B cell (primary cell): ENCODE results near the gene FASTK. TPM values are rescaled to one million over a fixed set of nuclear protein-coding genes. Genes with fewer than 3 reads are reported as not detected.

Source experiments
- ATAC-seq: fragments of 200-7000 bp; cut with Tn5 transposase; one replicate; pipeline ENCODE4 v1.10.0; 2021; ENCODE audit warnings: low read depth, mild to moderate bottlenecking, moderate number of reproducible peaks, moderate library complexity
- CTCF ChIA-PET: fragments of 350-600 bp; sonication (Branson Sonifier 250); formaldehyde crosslinking; loops from one replicate; lab custom pipeline; 2021; ENCODE audit warnings: antibody characterized with exemption, inconsistent platforms; lab: Charles Lee
- POLR2A ChIA-PET: fragments of 350-600 bp; sonication (Branson Sonifier 250); formaldehyde crosslinking; loops from one replicate; lab custom pipeline; 2021; ENCODE audit warnings: antibody characterized with exemption; lab: Charles Lee
- DNase-seq: peaks from one replicate; pipeline ENCODE4 v3.0.0; 2013
- H2AFZ ChIP-seq: 2 replicates; pipeline ENCODE4 v1.6.1; 2012; ENCODE audit warnings: mild to moderate bottlenecking, low read depth, low read length; ENCODE audit not compliant: insufficient read depth, poor library complexity, severe bottlenecking
- H3K27ac ChIP-seq, 2 donors: 1 replicate in 1 of 2; 2 replicates in 1 of 2; pipeline ENCODE4 v1.5.1; 2012 to 2013; ENCODE audit warnings: low read length in 2 of 2, mild to moderate bottlenecking in 2 of 2, moderate library complexity in 1 of 2
- H3K27me3 ChIP-seq, 4 experiments: fragments of 200-600 bp in 1 of 4; sonication (generic) in 1 of 4; replicated peaks in 1 of 4; 1 replicate in 2 of 4; 2 replicates in 2 of 4; pipeline versions ENCODE4 v1.6.1 to v1.7.0; 2013 to 2016; ENCODE audit warnings: low read length in 3 of 4, mild to moderate bottlenecking in 2 of 4, mixed read lengths in 1 of 4, moderate library complexity in 1 of 4; ENCODE audit not compliant: insufficient read depth in 4 of 4, control insufficient read depth in 3 of 4; ENCODE audit errors: control extremely low read depth in 1 of 4
- H3K36me3 ChIP-seq, 2 experiments: replicated peaks in 1 of 2; 1 replicate in 1 of 2; 2 replicates in 1 of 2; pipeline versions ENCODE4 v1.6.1 to v1.7.1; 2013; ENCODE audit warnings: low read length in 1 of 2; ENCODE audit not compliant: insufficient read depth in 2 of 2, control insufficient read depth in 1 of 2; ENCODE audit errors: control extremely low read depth in 1 of 2, extremely low read depth in 1 of 2
- H3K4me1 ChIP-seq, 2 donors: fragments of 200-600 bp in 1 of 2; sonication (generic) in 1 of 2; 1 replicate in 1 of 2; 2 replicates in 1 of 2; pipeline versions ENCODE4 v1.5.1 to v1.6.1; 2013 to 2017; ENCODE audit warnings: low read length in 2 of 2; ENCODE audit not compliant: control insufficient read depth in 2 of 2, insufficient read depth in 2 of 2
- H3K4me2 ChIP-seq: replicated peaks from 2 replicates; pipeline ENCODE3; 2012; ENCODE audit warnings: mild to moderate bottlenecking, low read depth, low read length; ENCODE audit not compliant: poor library complexity, severe bottlenecking
- H3K4me3 ChIP-seq, 5 experiments: fragments of 200-600 bp in 1 of 5; sonication (generic) in 1 of 5; 1 replicate in 3 of 5; 2 replicates in 2 of 5; pipeline versions ENCODE4 v1.5.1 to v1.7.0; 2011 to 2016; ENCODE audit warnings: low read length in 4 of 5, mild to moderate bottlenecking in 4 of 5, low read depth in 2 of 5, control low read depth in 1 of 5, moderate library complexity in 1 of 5; ENCODE audit not compliant: insufficient read depth in 1 of 5; ENCODE audit errors: control extremely low read depth in 1 of 5, extremely low read depth in 1 of 5
- H3K79me2 ChIP-seq: fragments of 200-600 bp; sonication (generic); one replicate; pipeline ENCODE4 v1.6.0; 2016; ENCODE audit warnings: low read length; ENCODE audit not compliant: control insufficient read depth, insufficient read depth
- H3K9ac ChIP-seq: fragments of 200-600 bp; sonication (generic); 2 replicates; pipeline ENCODE4 v1.6.1; 2017; ENCODE audit warnings: mild to moderate bottlenecking, low read length, moderate library complexity
- H3K9me3 ChIP-seq, 3 donors: one replicate each; pipeline versions ENCODE4 v1.6.1 to v1.7.1; 2013; ENCODE audit warnings: low read length in 2 of 3; ENCODE audit not compliant: control insufficient read depth in 2 of 3, insufficient read depth in 1 of 3; ENCODE audit errors: control extremely low read depth in 1 of 3
- H4K20me1 ChIP-seq: 2 replicates; pipeline ENCODE4 v1.6.0; 2012; ENCODE audit warnings: mild to moderate bottlenecking, low read length; ENCODE audit not compliant: insufficient read depth, control insufficient read depth, poor library complexity, severe bottlenecking
- H3K27ac Mint-ChIP-seq: one replicate; pipeline ENCODE4 v1.8.0; 2021; ENCODE audit warnings: mixed read lengths
- H3K27me3 Mint-ChIP-seq: one replicate; pipeline ENCODE4 v1.8.0; 2021; ENCODE audit warnings: mixed read lengths
- H3K4me1 Mint-ChIP-seq: one replicate; pipeline ENCODE4 v1.8.0; 2021; ENCODE audit warnings: mixed read lengths
- H3K4me3 Mint-ChIP-seq: one replicate; pipeline ENCODE4 v1.8.0; 2021; ENCODE audit warnings: mixed read lengths
- H3K9me3 Mint-ChIP-seq: one replicate; pipeline ENCODE4 v1.8.0; 2022; ENCODE audit warnings: mixed read lengths; ENCODE audit not compliant: insufficient read depth
- CTCF ChIP-seq: fragments of 200-600 bp; IDR thresholded peaks from one replicate; pipeline ENCODE4 v1.8.0; 2022; ENCODE audit warnings: antibody characterized with exemption, mild to moderate bottlenecking
- EZH2 ChIP-seq: IDR thresholded peaks from 2 replicates; pipeline ENCODE4 v1.6.1; 2012; ENCODE audit warnings: borderline replicate concordance, low read depth, mild to moderate bottlenecking, moderate library complexity, low read length; ENCODE audit not compliant: insufficient read depth, poor library complexity, severe bottlenecking
- WGBS: methylation state at CpG from one replicate; pipeline ENCODE4 v1.1.5; 2013; ENCODE audit warnings: missing lambda C conversion rate; ENCODE audit not compliant: insufficient coverage; 5-methylcytosine and 5-hydroxymethylcytosine counted together
- intact Hi-C: fragments of 100-400 bp; cut with micrococcal nuclease; formaldehyde crosslinking; loops from one replicate; pipeline ENCODE4 v1.10.0; 2022
- polyA plus RNA-seq: library from polyadenylated mRNA; depleted of rRNA; stranded (reverse); fragments of >200 nt; gene quantifications from 2 replicates; pipeline ENCODE4 v1.2.3, GENCODE V29; 2012
- total RNA-seq, 2 donors: library from RNA; stranded (reverse); fragments of 120-200 nt in 1 of 2; gene quantifications; 1 replicate in 1 of 2; 2 replicates in 1 of 2; pipeline versions ENCODE4 v1.2.3 to v1.2.4, GENCODE V29; 2013 to 2022

Gene FASTK
- total and polyA plus RNA-seq, 2 donors (not counting 1 experiment from before 2014, with no cell fraction given), result 120 to 258 TPM

GRCh38 chr7:151085329-151085690 lies 4.7 kb upstream of the FASTK start:
- Histone ChIP-seq H3K4me3 (peak overlapping the region in 2 of 5 experiments; percentile 68 to 71), H3K9me3 (peaks cover 0 to 4% (median 0%) of the 10 kb centered on the region in 3 donors), H3K36me3 (no peaks in the 10 kb centered on the region), H2AFZ (peak overlapping the region; percentile 86), H3K4me2 (peak overlapping the region; percentile 98), H3K27me3 (peaks cover 0 to 54% (median 17%) of the 10 kb centered on the region in 4 experiments), H3K79me2 (peaks cover 28% of the 10 kb centered on the region), H3K4me1 (peaks cover 60 to 61% of the 10 kb centered on the region in 2 donors), H3K27ac (no peak overlapping the region), H3K9ac (peak overlapping the region; percentile 66), H4K20me1 (peaks cover 18% of the 10 kb centered on the region)
- ChIA-PET CTCF (interaction anchor here (0.6 to 1.7 kb wide), 7 partner anchors 25 to 619 kb away, joined by 3 to 4 read pairs (median 3); partner anchors contain the start of gene ABCB8), POLR2A (no interaction called here)
- Mint-ChIP-seq H3K9me3 (no peaks in the 10 kb centered on the region), H3K27ac (peak overlapping the region; percentile 77), H3K27me3 (peaks cover 23% of the 10 kb centered on the region), H3K4me1 (peaks cover 50% of the 10 kb centered on the region), H3K4me3 (peak overlapping the region; percentile 89)
- TF ChIP-seq EZH2 (no peak), CTCF (no peak)
- intact Hi-C loops, result loop anchor here (5.0 to 10.0 kb wide), 3 partner anchors 73 to 849 kb away; no protein-coding TSS in a partner anchor
- no peak for ATAC-seq
- 37% methylated on average over 5 of the region's 5 CpGs for WGBS
- DNase-seq, result no peak

GRCh38 chr7:151083824-151084160 lies 3.2 kb upstream of the FASTK start:
- peaks cover 57% of the 10 kb centered on the region for H3K4me1 Mint-ChIP-seq
- Histone ChIP-seq H3K4me2 (peak overlapping the region; percentile 95), H4K20me1 (peaks cover 26% of the 10 kb centered on the region), H2AFZ (peak overlapping the region; percentile 74), H3K36me3 (no peaks in the 10 kb centered on the region), H3K27me3 (peaks cover 0 to 42% (median 16%) of the 10 kb centered on the region in 4 experiments), H3K9ac (peak overlapping the region; percentile 85), H3K4me3 (peak overlapping the region in 4 of 5 experiments; percentile 66 to 83 (median 78)), H3K79me2 (peaks cover 39% of the 10 kb centered on the region), H3K27ac (peak overlapping the region; percentile 7 to 47), H3K4me1 (peaks cover 64 to 70% of the 10 kb centered on the region in 2 donors), H3K9me3 (peaks cover 0 to 4% (median 0%) of the 10 kb centered on the region in 3 donors)
- WGBS, result 6% methylated on average over 2 of the region's 3 CpGs
- TF ChIP-seq CTCF (no peak), EZH2 (no peak)
- peak overlapping the region; percentile 88 for H3K4me3 Mint-ChIP-seq
- POLR2A ChIA-PET, result interaction anchor here (1.2 kb wide), 1 partner anchor 24 kb away, joined by 3 read pairs; no protein-coding TSS in a partner anchor
- no peak for ATAC-seq
- peaks cover 14% of the 10 kb centered on the region for H3K27me3 Mint-ChIP-seq
- intact Hi-C loops, result loop anchor here (1.0 to 10.0 kb wide), 8 partner anchors 55 to 1311 kb away; partner anchors contain the start of genes ABCB8, ABCF2, KCNH2 and NUB1
- no peak for DNase-seq
- peak overlapping the region; percentile 79 for H3K27ac Mint-ChIP-seq
- H3K9me3 Mint-ChIP-seq, result no peaks in the 10 kb centered on the region
- CTCF ChIA-PET, result interaction anchor here (1.2 to 1.7 kb wide), 3 partner anchors 23 to 65 kb away, joined by 3 to 4 read pairs (median 3); partner anchors contain the start of gene ABCB8
